Subcutaneous adipose tissue (tissue), 4 donors: Measurements from ENCODE around the gene SPATS2L. TPM values are rescaled to one million over a fixed set of nuclear protein-coding genes. Genes with fewer than 3 reads are reported as not detected.

Experiments used
- total RNA-seq, 4 donors: library from RNA; depleted of rRNA; stranded (reverse); fragments of >200 nt; gene quantifications; one replicate each; pipeline ENCODE4 v1.1.0, GENCODE V29; 2016
- TF ChIP-seq, protein P1 (sequence below): fragments of 450-650 bp; IDR thresholded peaks from one replicate; pipeline ENCODE4 v1.5.1; 2016; ENCODE audit warnings: low read depth, mild to moderate bottlenecking, control low read depth, antibody characterized with exemption, moderate library complexity

SPATS2L gene
- total RNA-seq, 4 donors from 2014 or later, result 71.4 to 88.9 (median 79.6) TPM

DNA sequence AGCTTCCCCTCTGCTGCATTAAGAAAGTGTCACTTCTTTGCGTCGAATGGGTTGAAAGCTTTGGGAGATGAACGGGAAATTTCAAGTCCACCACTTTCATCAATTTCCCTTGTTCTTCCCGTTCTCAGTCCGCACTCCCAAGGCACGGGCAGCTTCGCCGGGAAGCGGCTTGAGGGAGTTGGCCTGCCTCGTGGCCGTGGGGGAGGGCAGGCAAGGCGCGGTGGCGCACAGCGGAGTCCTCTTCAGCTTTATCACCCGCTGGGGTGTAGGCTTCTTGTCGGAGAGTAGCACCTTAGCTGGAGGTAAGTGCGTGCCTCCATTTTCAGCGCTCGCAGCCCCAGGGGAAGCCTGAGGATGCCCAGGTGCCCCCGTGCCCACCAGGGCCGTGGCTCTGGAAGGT lies 183.5 kb downstream of the SPATS2L start:
- TF ChIP-seq, protein P1, sequence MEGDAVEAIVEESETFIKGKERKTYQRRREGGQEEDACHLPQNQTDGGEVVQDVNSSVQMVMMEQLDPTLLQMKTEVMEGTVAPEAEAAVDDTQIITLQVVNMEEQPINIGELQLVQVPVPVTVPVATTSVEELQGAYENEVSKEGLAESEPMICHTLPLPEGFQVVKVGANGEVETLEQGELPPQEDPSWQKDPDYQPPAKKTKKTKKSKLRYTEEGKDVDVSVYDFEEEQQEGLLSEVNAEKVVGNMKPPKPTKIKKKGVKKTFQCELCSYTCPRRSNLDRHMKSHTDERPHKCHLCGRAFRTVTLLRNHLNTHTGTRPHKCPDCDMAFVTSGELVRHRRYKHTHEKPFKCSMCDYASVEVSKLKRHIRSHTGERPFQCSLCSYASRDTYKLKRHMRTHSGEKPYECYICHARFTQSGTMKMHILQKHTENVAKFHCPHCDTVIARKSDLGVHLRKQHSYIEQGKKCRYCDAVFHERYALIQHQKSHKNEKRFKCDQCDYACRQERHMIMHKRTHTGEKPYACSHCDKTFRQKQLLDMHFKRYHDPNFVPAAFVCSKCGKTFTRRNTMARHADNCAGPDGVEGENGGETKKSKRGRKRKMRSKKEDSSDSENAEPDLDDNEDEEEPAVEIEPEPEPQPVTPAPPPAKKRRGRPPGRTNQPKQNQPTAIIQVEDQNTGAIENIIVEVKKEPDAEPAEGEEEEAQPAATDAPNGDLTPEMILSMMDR, result no peak

DNA sequence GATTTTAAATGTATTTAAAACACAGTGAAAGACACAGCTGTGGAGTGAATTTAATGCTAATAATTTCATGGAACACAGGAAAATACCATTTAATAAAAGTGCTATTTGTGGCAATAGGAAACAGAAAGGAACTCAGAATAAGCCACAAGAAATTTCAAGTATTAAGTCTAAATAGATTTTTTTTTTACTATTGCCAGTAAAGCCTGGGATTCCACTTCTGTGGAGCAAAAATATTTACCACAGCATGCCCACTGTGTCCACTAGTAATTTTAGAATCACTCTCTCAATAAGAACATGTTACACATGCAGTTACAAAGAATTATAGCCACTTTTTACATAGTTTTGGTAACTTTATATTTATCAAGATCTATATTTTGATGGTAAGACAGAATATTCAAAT lies 186.2 kb downstream of the SPATS2L start:
- TF ChIP-seq, protein P1, result no peak

DNA sequence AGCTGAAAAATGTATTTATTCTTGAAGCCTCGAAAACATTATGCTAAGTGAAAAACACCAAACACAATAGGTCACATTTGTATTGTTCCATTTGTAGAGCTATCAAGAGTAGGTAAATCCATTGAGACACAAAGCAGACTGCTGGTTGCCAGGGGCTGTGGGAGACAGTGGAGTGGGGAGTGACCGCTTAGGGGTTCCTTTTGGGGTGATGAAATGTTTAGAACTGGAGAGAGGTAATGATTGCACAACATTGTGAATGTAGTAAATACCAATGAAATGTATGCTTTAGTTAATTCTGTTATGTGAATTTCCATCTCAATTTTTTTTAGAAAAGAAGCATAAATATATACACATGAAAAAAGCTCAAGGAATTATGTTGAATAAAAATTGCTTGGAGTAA lies 187.6 kb downstream of the SPATS2L start:
- TF ChIP-seq, protein P1, result no peak

DNA sequence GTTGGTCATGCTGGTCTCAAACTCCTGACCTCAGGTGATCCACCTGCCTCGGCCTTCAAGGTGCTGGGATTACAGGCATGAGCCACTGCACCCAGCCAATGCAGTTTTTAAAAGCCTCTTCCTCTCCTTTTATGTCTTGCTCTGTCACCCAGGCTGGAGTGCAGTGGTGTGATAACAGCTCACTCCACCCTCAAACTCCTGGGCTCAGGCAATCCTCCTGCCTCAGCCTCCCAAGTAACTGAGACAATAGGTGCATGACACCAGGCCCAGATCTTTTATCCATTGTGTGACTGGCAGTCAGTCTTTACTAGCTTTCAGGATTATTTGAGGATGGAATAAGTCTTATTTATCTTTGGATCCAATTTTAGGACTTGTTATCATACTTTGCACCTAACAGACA lies 190.2 kb downstream of the SPATS2L start:
- TF ChIP-seq, protein P1, result no peak

DNA sequence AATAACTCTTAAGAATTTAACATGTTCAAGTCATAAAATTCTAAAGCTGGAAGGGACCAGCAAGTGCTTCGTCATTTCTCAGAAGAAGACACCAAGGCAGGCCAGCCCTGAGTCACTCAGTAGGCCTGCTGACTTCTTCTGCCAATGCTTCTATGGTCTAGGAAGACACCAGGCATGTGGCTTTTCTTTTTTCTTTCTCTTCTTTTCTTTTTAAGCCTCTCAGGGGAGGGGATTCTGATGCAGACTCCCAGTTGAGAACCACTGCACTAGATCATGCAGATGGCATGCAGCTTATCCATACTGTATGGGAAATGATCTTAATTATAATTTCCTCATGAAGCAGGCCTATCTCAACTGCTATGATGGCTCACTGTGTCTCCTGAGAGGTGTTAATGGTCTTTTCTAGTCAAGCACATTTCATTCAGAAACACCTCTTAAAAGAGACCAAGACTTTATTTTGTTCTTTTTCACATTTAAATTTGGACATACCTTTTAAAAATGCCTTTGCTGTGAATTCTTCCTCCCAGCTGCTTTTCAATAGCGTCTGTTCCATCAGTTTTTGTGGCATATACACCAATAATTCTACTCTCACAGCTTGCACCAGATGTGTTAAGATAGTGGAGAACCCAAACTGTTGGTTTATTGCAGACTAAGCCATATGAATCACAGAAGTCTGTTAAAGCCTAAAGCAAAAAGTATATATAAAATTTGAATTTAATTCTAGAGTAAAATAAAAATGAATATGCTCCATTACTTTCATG lies 192.1 kb downstream of the SPATS2L start:
- TF ChIP-seq, protein P1, result no peak

DNA sequence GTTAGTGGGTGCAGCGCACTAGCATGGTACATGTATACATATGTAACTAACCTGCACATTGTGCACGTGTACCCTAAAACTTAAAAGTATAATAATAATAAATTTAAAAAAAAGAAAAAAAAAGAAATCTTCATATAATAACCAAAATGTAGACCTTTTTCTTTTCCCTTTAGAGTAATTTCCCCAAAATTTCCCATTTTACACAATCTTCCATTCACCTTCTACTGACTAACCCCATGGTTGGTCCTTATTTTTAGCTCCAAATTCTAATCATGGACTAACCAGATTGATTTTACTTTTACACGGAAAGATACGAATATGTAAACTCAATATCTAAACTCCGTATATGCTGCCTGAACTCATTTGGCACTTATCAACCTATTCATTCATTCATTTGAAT lies 195.7 kb downstream of the SPATS2L start:
- TF ChIP-seq, protein P1, result no peak

DNA sequence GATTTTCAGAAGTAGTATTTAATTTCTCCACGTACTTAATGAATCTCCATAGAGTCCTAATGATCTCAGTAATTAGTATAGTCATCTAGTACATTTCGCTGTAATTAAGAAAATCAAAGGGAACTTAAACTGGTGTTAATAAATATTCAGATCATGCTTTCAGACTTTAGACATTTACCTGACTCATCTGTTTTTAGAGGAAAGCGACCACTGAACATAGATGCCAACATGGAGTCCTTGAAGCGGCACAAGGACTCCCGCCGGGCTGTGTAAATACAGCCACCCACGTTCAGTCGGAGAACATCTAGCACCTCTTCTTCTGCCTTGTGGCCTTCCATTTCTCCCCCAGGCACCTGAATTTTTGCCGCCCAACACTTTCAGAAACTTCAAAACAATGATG lies 200.2 kb downstream of the SPATS2L start:
- TF ChIP-seq, protein P1, result no peak
